HG02763 (cell line): ENCODE measurements around the gene EIF4A2.
"Not testable (repeated sequence)": the region's sequence is repeated elsewhere in the genome, so short reads cannot be mapped to it uniquely, and the experiment has no call there.

Experiments used
- ATAC-seq: cut with Tn5 transposase; IDR thresholded peaks from one replicate; pipeline ENCODE4 v1.9.1; 2021; ENCODE audit warnings: mild to moderate bottlenecking, moderate library complexity; ENCODE audit not compliant: unreplicated experiment

EIF4A2 gene

GRCh38 chr3:186784820-186785494 is 1.6 kb downstream of the EIF4A2 start:
- ATAC-seq, result no peak

- no peak for ATAC-seq
Observed at GRCh38 chr3:186785495-186786018, 2.2 kb downstream of the EIF4A2 start.

GRCh38 chr3:186786922-186787321 is 3.5 kb downstream of the EIF4A2 start:
- no peak for ATAC-seq

- no peak for ATAC-seq
Observed at GRCh38 chr3:186787642-186788481, 4.5 kb downstream of the EIF4A2 start.

- no peak for ATAC-seq
Observed at GRCh38 chr3:186788482-186789370, 5.3 kb downstream of the EIF4A2 start.

GRCh38 chr3:186789554-186790260 is 6.3 kb downstream of the EIF4A2 start:
- ATAC-seq, result no peak

DNA sequence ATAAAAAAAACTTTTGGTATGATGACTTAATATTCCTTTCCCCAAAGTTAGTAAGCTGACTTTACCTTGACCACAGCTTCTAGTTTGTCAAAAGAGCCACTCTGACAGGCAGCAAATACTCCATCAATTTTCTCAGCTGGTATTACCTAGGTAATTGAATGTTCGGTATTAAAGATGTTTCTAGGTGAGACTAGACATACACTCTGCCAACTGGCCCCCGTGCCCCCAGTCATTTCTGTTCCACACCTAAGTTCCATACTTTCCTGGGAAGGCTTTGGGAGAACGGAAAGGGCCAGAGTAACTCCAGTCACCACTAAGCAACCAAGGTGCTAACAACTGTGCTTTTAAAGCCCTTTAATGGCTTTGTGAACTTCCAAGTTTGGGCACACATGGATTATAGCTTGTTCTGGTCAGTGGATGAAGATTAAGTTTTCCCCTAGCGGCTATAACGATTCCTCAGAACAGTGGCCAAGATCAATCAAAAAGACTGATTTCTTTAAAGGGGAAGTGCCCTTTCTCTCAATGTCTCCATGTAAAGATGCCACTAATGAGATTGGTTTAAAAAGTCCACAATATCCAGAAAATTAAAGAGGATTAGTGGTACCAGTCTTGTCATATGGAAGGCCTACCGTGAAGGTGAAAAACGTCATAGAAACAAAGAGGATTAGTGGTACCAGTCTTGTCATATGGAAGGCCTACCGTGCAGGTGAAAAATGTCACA is 7.0 kb downstream of the EIF4A2 start:
- ATAC-seq, result no peak

- ATAC-seq, result no peak
Observed at GRCh38 chr3:186798239-186798874, 15.0 kb downstream of the EIF4A2 start.

DNA sequence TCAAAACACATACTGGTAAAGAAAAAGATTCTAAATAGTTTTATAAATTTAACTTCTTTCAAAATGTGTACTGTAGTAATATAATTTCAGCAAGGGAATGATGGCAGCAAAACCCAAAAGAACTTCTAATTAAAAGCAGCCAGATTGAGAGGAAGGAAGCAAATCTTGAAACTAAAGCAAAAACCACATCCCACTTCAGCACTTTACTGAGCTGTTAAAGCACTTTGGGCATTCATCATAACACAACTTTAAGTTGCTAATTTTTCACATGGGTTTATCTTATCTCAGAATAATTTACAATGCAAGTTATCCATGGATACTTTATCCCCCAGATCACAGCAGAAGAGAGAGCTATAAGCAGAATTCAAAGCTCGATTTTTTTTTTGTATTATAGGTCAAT is 16.9 kb downstream of the EIF4A2 start:
- no peak for ATAC-seq

- ATAC-seq, result no peak
Observed at GRCh38 chr3:186802701-186803100, 19.3 kb downstream of the EIF4A2 start.

GRCh38 chr3:186803447-186803846 is 20.1 kb downstream of the EIF4A2 start:
- not testable (repeated sequence) for ATAC-seq

DNA sequence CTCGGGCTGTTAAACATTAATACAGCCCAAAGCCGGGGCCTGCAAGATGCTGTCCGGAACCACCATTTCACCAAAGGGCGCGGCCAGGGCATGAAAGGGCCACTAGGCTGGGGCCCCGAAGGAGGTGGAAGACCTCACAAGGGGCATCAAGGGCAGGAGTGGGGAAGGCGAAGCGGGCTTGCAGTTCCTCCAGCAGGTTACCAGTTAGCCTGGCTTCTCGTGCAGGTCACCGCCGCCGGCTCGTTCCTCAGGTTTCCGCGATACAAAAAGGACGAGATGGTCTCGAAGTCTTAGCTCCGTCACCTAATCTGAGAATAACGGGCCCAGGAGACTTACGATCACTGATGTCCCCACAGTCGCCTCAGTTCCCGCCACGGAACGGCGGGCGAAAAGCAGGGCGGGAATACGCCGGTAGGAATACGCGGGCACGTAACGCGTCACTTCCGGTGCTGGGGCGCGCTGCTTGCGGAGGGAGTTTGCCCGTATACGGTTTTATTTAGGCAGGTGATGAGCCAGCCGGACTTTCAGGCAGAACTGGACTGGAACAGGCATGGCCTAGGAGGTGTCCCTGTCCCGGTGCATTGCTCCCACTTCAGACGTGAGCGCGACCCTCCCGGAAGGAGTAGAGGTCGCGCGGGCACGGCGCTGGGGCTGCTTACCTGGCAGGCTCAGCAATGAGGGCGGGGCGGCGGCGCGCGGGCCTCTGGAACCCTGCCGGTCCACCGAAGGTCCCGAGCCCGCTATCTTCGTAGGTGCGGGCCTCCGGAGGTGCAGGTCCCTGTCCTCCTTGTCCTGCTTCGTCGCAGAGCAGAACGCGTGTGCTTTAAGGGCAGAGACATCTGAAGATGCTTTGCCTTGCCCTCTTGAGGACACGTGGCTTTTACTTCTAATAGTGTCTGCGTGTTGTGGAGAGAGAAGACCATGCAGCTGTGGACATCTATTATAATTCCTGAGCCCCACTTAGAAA is 23.0 kb downstream of the EIF4A2 start, which contains the start of gene RFC4:
TSS of gene RFC4 (minus strand) at position 394 of the 967 bp plus-strand sequence. CDS start 1,769 bp downstream, outside the sequence.
- ATAC-seq, result peak; percentile 93

DNA sequence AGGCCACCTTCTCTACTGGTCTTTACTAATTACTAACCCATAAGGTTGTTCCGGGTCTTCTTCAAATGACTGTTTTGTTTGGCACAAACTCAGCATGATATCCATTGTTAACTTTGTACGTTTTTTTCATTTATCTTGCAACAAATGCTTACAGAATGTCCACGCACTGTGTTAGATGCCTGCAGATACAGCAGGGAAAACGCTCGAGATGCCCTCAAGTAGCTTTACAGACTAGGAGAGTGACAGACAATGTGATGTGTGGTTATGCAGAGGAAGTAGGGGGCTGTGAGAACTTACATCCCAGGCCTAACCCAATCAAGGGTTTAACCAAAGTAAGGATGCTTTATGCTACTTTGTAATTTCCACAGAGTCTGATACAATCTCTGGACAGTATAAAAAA is 23.9 kb downstream of the EIF4A2 start:
- no peak for ATAC-seq

DNA sequence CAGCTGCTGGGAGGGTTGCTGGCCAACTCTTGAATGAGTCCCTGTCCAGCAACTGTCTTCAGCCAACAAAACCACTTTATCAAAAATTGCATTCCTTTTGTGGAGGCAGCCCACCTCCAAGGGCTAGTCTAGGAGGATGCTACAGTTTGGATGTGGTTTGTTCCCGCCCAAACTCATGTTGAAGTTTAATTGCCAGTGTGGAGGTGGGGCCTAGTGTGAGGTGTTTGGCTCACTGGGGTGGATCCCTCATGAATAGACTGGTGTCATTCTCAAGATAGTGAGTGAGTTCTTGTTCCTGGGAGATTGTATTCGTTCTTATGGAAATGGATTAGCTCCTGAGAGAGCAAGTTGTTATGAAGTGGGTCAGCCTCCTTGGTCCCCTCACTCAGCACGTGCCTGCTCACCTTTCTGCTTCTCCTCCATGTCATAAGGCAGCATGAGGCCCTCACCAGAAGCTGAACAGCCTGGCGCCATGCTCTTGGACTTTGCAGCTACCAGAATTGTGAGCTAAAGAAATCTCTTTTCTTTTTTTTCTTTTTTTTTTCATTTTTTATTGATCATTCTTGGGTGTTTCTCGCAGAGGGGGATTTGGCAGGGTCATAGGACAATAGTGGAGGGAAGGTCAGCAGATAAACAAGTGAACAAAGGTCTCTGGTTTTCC is 27.1 kb downstream of the EIF4A2 start:
- no peak for ATAC-seq

GRCh38 chr3:186811313-186811712 is 27.9 kb downstream of the EIF4A2 start:
- ATAC-seq, result not testable (repeated sequence)

- no peak for ATAC-seq
Observed at GRCh38 chr3:186814100-186814499, 30.7 kb downstream of the EIF4A2 start.

DNA sequence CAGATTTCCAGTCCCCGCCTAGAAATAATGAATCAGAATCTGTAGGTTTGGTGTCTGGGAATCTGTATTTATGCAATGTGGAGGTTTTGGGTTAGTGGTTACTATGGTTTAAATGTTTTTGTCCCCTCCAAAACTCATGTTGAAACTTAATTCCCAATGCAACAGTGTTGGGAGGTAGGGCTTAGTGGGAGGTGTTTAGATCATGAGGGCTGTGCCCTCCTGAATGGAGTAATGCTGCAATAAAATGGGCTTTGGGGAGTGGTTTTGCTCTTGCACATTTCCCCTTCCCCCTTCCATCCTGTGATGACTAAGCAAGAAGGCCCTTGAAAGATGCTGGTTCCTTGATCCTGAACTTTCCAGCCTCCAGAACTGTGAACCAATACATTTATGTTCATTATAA is 32.1 kb downstream of the EIF4A2 start:
- ATAC-seq, result no peak
